K562 (cell line): ENCODE results near the gene ADGRA3. TPM values are rescaled to one million over a fixed set of nuclear protein-coding genes. Genes with fewer than 3 reads are reported as not detected.

Experiments used
- CBFB ChIP-seq: sonication (generic); formaldehyde crosslinking; IDR thresholded peaks from 2 replicates; pipeline ENCODE4 v1.4.0; 2020; ENCODE audit warnings: mild to moderate bottlenecking, missing genetic modification reagents
- ETV1 ChIP-seq: fragments of 450-650 bp; conservative IDR thresholded peaks from 2 replicates; pipeline ENCODE4 v1.6.1; 2016; ENCODE audit warnings: missing genetic modification characterization, control low read depth, low read depth, missing compliant biosample characterization
- HDAC3 ChIP-seq: fragments of 450-650 bp; IDR thresholded peaks from 2 replicates; pipeline ENCODE4 v1.6.1; 2018; ENCODE audit warnings: borderline replicate concordance, mild to moderate bottlenecking, moderate library complexity; ENCODE audit not compliant: partially characterized antibody
- HMG20B ChIP-seq: fragments of 250-450 bp; sonication (Bioruptor Pico); IDR thresholded peaks from 2 replicates; pipeline ENCODE4 v1.5.0; 2021; ENCODE audit warnings: mild to moderate bottlenecking
- HNRNPK ChIP-seq: fragments of 200-400 bp; formaldehyde crosslinking; IDR thresholded peaks from one replicate; pipeline ENCODE4 v1.6.1; 2018; ENCODE audit warnings: mild to moderate bottlenecking, low read depth, low read length; ENCODE audit not compliant: poor library complexity, severe bottlenecking
- KDM2B ChIP-seq: fragments of 250-450 bp; sonication (Bioruptor Pico); IDR thresholded peaks from 2 replicates; pipeline ENCODE4 v1.8.0; 2021; ENCODE audit warnings: mild to moderate bottlenecking, moderate library complexity
- PHB2 ChIP-seq: fragments of 450-650 bp; IDR thresholded peaks from 2 replicates; pipeline ENCODE4 v1.6.1; 2017; ENCODE audit warnings: low read depth
- POLR3G ChIP-seq: IDR thresholded peaks from 2 replicates; pipeline ENCODE4 v1.6.1; 2011; ENCODE audit not compliant: insufficient read length, insufficient replicate concordance; ENCODE audit errors: extremely low read depth
- SIX5 ChIP-seq, 2 experiments: IDR thresholded peaks; 2 replicates each; pipeline ENCODE4 v1.6.1; 2011; ENCODE audit warnings: low read length in 2 of 2, borderline replicate concordance in 1 of 2, low read depth in 1 of 2, mild to moderate bottlenecking in 1 of 2, moderate library complexity in 1 of 2; ENCODE audit not compliant: insufficient read depth in 1 of 2
- SMARCA5 ChIP-seq: fragments of 450-650 bp; IDR thresholded peaks from 2 replicates; pipeline ENCODE4 v1.6.1; 2016
- SMARCB1 ChIP-seq: IDR thresholded peaks from 2 replicates; pipeline ENCODE4 v1.6.1; 2011; ENCODE audit warnings: improper control_type of control experiment, low read depth; ENCODE audit not compliant: insufficient read length
- SREBF2 ChIP-seq: sonication (generic); formaldehyde crosslinking; IDR thresholded peaks from 2 replicates; pipeline ENCODE4 v1.4.0; 2020; ENCODE audit warnings: mild to moderate bottlenecking, missing genetic modification reagents
- ZNF140 ChIP-seq: fragments of 250-450 bp; sonication (Bioruptor Pico); IDR thresholded peaks from 2 replicates; pipeline ENCODE4 v1.8.0; 2021; ENCODE audit warnings: moderate library complexity, mild to moderate bottlenecking, inconsistent platforms
- ZSCAN29 ChIP-seq: fragments of 450-650 bp; IDR thresholded peaks from 2 replicates; pipeline ENCODE4 v1.6.1; 2017
- polyA plus RNA-seq, 8 experiments: library from polyadenylated mRNA; depleted of rRNA in 4 of 8; stranded (reverse) in 5 of 8; unstranded in 3 of 8; fragments of >200 nt; fragmentation: Nextera tagmentation in 2 of 8; fragmentation: Illumina TruSeq in 1 of 8; extraction: Ambion mirVana in 2 of 8; extraction: Trizol in 1 of 8; gene quantifications; 2 replicates each; pipeline versions ENCODE4 v1.2.1 to v1.2.3, GENCODE V29; 2011 to 2014; ENCODE audit warnings: inconsistent platforms in 1 of 8, missing spikeins in 1 of 8
- total RNA-seq, 7 experiments: library from RNA; depleted of rRNA in 6 of 7; stranded (reverse); fragments of >200 nt in 6 of 7; fragmentation: Illumina TruSeq in 2 of 7; extraction: Trizol in 2 of 7; gene quantifications; 2 replicates each; pipeline versions ENCODE4 v1.2.1 to v1.2.3, GENCODE V29; 2011 to 2021; ENCODE audit warnings: low replicate concordance in 1 of 7
- TF ChIP-seq, protein P1 (sequence below): fragments of 200-600 bp; sonication (generic); IDR thresholded peaks from one replicate; pipeline ENCODE4 v1.6.1; 2012; ENCODE audit warnings: mild to moderate bottlenecking, low read depth, low read length, inconsistent platforms
- TF ChIP-seq, protein P2 (sequence below): fragments of 150-350 bp; conservative IDR thresholded peaks from 2 replicates; pipeline ENCODE4 v1.6.1; 2014; ENCODE audit warnings: low read length

ADGRA3 gene
- total and polyA plus RNA-seq, 9 of the 15 experiments (the other 6 are each of a cell fraction or from before 2014, with no cell fraction given): 0.06 to 2.3 (median 0.27) TPM; not detected in 3

DNA sequence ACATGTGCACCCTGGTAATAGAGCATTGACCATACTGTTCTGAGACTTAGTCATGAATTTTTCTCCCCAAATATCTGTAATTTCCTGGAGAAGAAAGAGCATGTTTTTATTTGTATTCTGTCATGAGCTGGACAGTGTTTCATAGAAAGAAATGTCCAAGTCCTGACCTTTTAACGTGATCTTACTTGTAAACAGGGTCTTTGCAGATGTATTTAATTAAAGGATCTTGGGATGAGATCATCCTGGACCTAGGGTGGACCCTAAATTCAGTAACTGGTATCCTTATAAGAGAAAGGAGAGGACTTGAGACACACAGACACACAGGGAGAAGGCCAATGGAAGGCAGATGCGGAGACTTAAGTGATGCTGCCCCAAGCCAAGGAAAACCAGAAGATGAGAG lies 3.6 kb downstream of the ADGRA3 start (continued):
- TF ChIP-seq, protein P1, sequence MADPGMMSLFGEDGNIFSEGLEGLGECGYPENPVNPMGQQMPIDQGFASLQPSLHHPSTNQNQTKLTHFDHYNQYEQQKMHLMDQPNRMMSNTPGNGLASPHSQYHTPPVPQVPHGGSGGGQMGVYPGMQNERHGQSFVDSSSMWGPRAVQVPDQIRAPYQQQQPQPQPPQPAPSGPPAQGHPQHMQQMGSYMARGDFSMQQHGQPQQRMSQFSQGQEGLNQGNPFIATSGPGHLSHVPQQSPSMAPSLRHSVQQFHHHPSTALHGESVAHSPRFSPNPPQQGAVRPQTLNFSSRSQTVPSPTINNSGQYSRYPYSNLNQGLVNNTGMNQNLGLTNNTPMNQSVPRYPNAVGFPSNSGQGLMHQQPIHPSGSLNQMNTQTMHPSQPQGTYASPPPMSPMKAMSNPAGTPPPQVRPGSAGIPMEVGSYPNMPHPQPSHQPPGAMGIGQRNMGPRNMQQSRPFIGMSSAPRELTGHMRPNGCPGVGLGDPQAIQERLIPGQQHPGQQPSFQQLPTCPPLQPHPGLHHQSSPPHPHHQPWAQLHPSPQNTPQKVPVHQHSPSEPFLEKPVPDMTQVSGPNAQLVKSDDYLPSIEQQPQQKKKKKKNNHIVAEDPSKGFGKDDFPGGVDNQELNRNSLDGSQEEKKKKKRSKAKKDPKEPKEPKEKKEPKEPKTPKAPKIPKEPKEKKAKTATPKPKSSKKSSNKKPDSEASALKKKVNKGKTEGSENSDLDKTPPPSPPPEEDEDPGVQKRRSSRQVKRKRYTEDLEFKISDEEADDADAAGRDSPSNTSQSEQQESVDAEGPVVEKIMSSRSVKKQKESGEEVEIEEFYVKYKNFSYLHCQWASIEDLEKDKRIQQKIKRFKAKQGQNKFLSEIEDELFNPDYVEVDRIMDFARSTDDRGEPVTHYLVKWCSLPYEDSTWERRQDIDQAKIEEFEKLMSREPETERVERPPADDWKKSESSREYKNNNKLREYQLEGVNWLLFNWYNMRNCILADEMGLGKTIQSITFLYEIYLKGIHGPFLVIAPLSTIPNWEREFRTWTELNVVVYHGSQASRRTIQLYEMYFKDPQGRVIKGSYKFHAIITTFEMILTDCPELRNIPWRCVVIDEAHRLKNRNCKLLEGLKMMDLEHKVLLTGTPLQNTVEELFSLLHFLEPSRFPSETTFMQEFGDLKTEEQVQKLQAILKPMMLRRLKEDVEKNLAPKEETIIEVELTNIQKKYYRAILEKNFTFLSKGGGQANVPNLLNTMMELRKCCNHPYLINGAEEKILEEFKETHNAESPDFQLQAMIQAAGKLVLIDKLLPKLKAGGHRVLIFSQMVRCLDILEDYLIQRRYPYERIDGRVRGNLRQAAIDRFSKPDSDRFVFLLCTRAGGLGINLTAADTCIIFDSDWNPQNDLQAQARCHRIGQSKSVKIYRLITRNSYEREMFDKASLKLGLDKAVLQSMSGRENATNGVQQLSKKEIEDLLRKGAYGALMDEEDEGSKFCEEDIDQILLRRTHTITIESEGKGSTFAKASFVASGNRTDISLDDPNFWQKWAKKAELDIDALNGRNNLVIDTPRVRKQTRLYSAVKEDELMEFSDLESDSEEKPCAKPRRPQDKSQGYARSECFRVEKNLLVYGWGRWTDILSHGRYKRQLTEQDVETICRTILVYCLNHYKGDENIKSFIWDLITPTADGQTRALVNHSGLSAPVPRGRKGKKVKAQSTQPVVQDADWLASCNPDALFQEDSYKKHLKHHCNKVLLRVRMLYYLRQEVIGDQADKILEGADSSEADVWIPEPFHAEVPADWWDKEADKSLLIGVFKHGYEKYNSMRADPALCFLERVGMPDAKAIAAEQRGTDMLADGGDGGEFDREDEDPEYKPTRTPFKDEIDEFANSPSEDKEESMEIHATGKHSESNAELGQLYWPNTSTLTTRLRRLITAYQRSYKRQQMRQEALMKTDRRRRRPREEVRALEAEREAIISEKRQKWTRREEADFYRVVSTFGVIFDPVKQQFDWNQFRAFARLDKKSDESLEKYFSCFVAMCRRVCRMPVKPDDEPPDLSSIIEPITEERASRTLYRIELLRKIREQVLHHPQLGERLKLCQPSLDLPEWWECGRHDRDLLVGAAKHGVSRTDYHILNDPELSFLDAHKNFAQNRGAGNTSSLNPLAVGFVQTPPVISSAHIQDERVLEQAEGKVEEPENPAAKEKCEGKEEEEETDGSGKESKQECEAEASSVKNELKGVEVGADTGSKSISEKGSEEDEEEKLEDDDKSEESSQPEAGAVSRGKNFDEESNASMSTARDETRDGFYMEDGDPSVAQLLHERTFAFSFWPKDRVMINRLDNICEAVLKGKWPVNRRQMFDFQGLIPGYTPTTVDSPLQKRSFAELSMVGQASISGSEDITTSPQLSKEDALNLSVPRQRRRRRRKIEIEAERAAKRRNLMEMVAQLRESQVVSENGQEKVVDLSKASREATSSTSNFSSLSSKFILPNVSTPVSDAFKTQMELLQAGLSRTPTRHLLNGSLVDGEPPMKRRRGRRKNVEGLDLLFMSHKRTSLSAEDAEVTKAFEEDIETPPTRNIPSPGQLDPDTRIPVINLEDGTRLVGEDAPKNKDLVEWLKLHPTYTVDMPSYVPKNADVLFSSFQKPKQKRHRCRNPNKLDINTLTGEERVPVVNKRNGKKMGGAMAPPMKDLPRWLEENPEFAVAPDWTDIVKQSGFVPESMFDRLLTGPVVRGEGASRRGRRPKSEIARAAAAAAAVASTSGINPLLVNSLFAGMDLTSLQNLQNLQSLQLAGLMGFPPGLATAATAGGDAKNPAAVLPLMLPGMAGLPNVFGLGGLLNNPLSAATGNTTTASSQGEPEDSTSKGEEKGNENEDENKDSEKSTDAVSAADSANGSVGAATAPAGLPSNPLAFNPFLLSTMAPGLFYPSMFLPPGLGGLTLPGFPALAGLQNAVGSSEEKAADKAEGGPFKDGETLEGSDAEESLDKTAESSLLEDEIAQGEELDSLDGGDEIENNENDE: no peak
- TF ChIP-seq PHB2 (no peak), ZNF140 (CRISPR knock-in tag) (no peak), KDM2B (CRISPR knock-in tag) (no peak), CBFB (CRISPR knock-in tag) (no peak), SMARCB1 (no peak), SIX5 (IDR thresholded peaks at IDR 0.05; ENCODE audit: borderline replicate concordance in 1 of 2, insufficient read depth in 1 of 2, low read depth in 1 of 2, low read length in 2 of 2) (no peak), SREBF2 (CRISPR knock-in tag) (no peak), SMARCA5 (no peak), ETV1 (no peak), HMG20B (CRISPR knock-in tag) (no peak), HNRNPK (no peak), ZSCAN29 (no peak), POLR3G (no peak), HDAC3 (no peak)
- TF ChIP-seq, protein P2, sequence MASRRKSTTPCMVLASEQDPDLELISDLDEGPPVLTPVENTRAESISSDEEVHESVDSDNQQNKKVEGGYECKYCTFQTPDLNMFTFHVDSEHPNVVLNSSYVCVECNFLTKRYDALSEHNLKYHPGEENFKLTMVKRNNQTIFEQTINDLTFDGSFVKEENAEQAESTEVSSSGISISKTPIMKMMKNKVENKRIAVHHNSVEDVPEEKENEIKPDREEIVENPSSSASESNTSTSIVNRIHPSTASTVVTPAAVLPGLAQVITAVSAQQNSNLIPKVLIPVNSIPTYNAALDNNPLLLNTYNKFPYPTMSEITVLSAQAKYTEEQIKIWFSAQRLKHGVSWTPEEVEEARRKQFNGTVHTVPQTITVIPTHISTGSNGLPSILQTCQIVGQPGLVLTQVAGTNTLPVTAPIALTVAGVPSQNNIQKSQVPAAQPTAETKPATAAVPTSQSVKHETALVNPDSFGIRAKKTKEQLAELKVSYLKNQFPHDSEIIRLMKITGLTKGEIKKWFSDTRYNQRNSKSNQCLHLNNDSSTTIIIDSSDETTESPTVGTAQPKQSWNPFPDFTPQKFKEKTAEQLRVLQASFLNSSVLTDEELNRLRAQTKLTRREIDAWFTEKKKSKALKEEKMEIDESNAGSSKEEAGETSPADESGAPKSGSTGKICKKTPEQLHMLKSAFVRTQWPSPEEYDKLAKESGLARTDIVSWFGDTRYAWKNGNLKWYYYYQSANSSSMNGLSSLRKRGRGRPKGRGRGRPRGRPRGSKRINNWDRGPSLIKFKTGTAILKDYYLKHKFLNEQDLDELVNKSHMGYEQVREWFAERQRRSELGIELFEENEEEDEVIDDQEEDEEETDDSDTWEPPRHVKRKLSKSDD: no peak
- TF ChIP-seq, all 486 proteins: peak for 0
